GM12878 (cell line): ENCODE measurements around the gene ARID5B. TPM values are rescaled to one million over a fixed set of nuclear protein-coding genes. Genes with fewer than 3 reads are reported as not detected.

Experiments
- ATAC-seq: fragments of 200-7000 bp; cut with Tn5 transposase; 3 replicates; pipeline ENCODE4 v1.9.1; 2020; ENCODE audit warnings: mild to moderate bottlenecking, moderate library complexity
- BruUV-seq: library from RNA; stranded (reverse); fragments of 400-500 nt; replicated peaks from 2 replicates; lab custom pipeline; 2021; lab: Mats Ljungman, UMichigan
- CTCF ChIA-PET: fragments of 300-600 bp; sonication (Branson Sonifier 250); formaldehyde crosslinking; extraction: SDS; loops from one replicate; lab custom pipeline; 2021; ENCODE audit warnings: inconsistent platforms; lab: Yijun Ruan, JAX
- POLR2A ChIA-PET: fragments of 350-600 bp; formaldehyde crosslinking; extraction: SDS; loops from one replicate; lab custom pipeline; 2021; ENCODE audit warnings: inconsistent platforms; lab: Charles Lee
- RAD21 ChIA-PET: fragments of 300-600 bp; sonication (Branson Sonifier 250); formaldehyde crosslinking; loops from one replicate; lab custom pipeline; 2023; ENCODE audit warnings: antibody characterized with exemption; ENCODE audit not compliant: unreplicated experiment; lab: Charles Lee
- SMC1A ChIA-PET: fragments of 300-600 bp; sonication (Branson Sonifier 250); formaldehyde crosslinking; loops from one replicate; lab custom pipeline; 2023; ENCODE audit not compliant: unreplicated experiment, uncharacterized antibody; lab: Charles Lee
- DNase-seq: peaks from one replicate; pipeline ENCODE4 v3.0.0-alpha.2; 2011; ENCODE audit warnings: low read depth, low spot score
- FAIRE-seq: peaks from 3 replicates; lab custom pipeline; 2011; peaks lifted over from hg19 to GRCh38; lab: Jason Lieb, UNC
- H2AFZ ChIP-seq: 2 replicates; pipeline ENCODE4 v1.6.0; 2011; ENCODE audit warnings: low read depth, low read length, control low read depth; ENCODE audit not compliant: control insufficient read depth
- H3K27ac ChIP-seq: 2 replicates; pipeline ENCODE4 v1.5.1; 2011; ENCODE audit warnings: control low read depth; ENCODE audit not compliant: control insufficient read depth, insufficient read depth
- H3K27me3 ChIP-seq, 2 experiments: replicated peaks in 1 of 2; 2 replicates each; pipeline versions ENCODE4 v1.6.0 to v1.6.1; 2011; ENCODE audit warnings: low read length in 1 of 2; ENCODE audit not compliant: control insufficient read depth in 2 of 2, insufficient read depth in 2 of 2
- H3K36me3 ChIP-seq, 2 experiments: 2 replicates each; pipeline ENCODE4 v1.5.1; 2011; ENCODE audit warnings: low read length in 1 of 2; ENCODE audit not compliant: control insufficient read depth in 2 of 2, insufficient read depth in 2 of 2
- H3K4me1 ChIP-seq: 2 replicates; pipeline ENCODE4 v1.6.1; 2011; ENCODE audit warnings: mild to moderate bottlenecking, low read length, moderate library complexity, mixed read lengths; ENCODE audit not compliant: control insufficient read depth, insufficient read depth
- H3K4me2 ChIP-seq: 2 replicates; pipeline ENCODE4 v1.6.0; 2011; ENCODE audit warnings: control low read depth; ENCODE audit not compliant: control insufficient read depth, insufficient read depth
- H3K4me3 ChIP-seq: fragments of 200-600 bp; sonication (generic); 2 replicates; pipeline ENCODE4 v1.5.1; 2016
- H3K79me2 ChIP-seq: 2 replicates; pipeline ENCODE4 v1.6.0; 2011; ENCODE audit warnings: low read length; ENCODE audit not compliant: control insufficient read depth, insufficient read depth
- H3K9ac ChIP-seq: 2 replicates; pipeline ENCODE4 v1.8.0; 2011; ENCODE audit warnings: low read length, control low read depth, mixed read lengths; ENCODE audit not compliant: control insufficient read depth, insufficient read depth
- H3K9me3 ChIP-seq: replicated peaks from 3 replicates; pipeline ENCODE4 v1.5.1; 2011; ENCODE audit warnings: mild to moderate bottlenecking, low read length; ENCODE audit not compliant: control insufficient read depth, insufficient read depth
- H4K20me1 ChIP-seq: 2 replicates; pipeline ENCODE4 v1.6.0; 2011; ENCODE audit not compliant: control insufficient read depth, insufficient read depth
- CHD1 ChIP-seq: IDR thresholded peaks from 2 replicates; pipeline ENCODE4 v1.6.1; 2012; ENCODE audit warnings: low read depth, low read length, improper control_type of control experiment
- CREB1 ChIP-seq: IDR thresholded peaks from 2 replicates; pipeline ENCODE4 v1.6.1; 2012; ENCODE audit warnings: low read depth, mild to moderate bottlenecking, inconsistent platforms
- EP300 ChIP-seq, 2 experiments: fragments of 150-350 bp in 1 of 2; IDR thresholded peaks; 2 replicates each; pipeline ENCODE4 v1.6.1; 2011 to 2012; ENCODE audit warnings: low read depth in 2 of 2, low read length in 2 of 2, borderline replicate concordance in 1 of 2, improper control_type of control experiment in 1 of 2, inconsistent platforms in 1 of 2; ENCODE audit not compliant: control insufficient read depth in 1 of 2
- POU2F2 ChIP-seq: IDR thresholded peaks from 3 replicates; pipeline ENCODE4 v1.6.1; 2011; ENCODE audit warnings: low read depth, mild to moderate bottlenecking, low read length, borderline replicate concordance
- RBBP5 ChIP-seq: fragments of 200-600 bp; sonication (generic); conservative IDR thresholded peaks from 2 replicates; pipeline ENCODE4 v1.6.1; 2016
- RELA ChIP-seq: fragments of 450-650 bp; IDR thresholded peaks from 2 replicates; pipeline ENCODE4 v1.8.0; 2014; ENCODE audit warnings: borderline replicate concordance; ENCODE audit not compliant: partially characterized antibody
- SMC3 ChIP-seq: IDR thresholded peaks from 2 replicates; pipeline ENCODE4 v1.6.1; 2011; ENCODE audit warnings: low read length, improper control_type of control experiment, borderline replicate concordance
- SP1 ChIP-seq: IDR thresholded peaks from one replicate; pipeline ENCODE4 v1.6.1; 2011; ENCODE audit warnings: low read depth, low read length
- WGBS: methylation state at CpG from one replicate; pipeline ENCODE4 v1.1.6; 2016; ENCODE audit warnings: low lambda C conversion rate; ENCODE audit not compliant: insufficient replicate concordance, insufficient coverage; ENCODE audit errors: missing lambda C conversion rate; 5-methylcytosine and 5-hydroxymethylcytosine counted together
- in situ Hi-C: fragments of 300-500 bp; cut with MboI; formaldehyde crosslinking; loops from 9 replicates; pipeline ENCODE4 v1.14.3; 2018; ENCODE audit warnings: mixed read lengths
- intact Hi-C: fragments of 100-400 bp; cut with micrococcal nuclease; formaldehyde crosslinking; loops from one replicate; pipeline ENCODE4 v1.14.2; 2022; ENCODE audit not compliant: unreplicated experiment
- polyA plus RNA-seq, 11 experiments: library from polyadenylated mRNA; depleted of rRNA in 4 of 11; unstranded in 6 of 11; stranded (reverse) in 5 of 11; fragments of >200 nt; fragmentation: Nextera tagmentation in 4 of 11; fragmentation: Illumina TruSeq in 1 of 11; extraction: Ambion mirVana in 4 of 11; extraction: Trizol in 1 of 11; gene quantifications; 1 replicate in 1 of 11; 2 replicates in 10 of 11; pipeline versions ENCODE4 v1.2.1 to v1.2.3, GENCODE V29; 2011 to 2016; ENCODE audit warnings: inconsistent platforms in 2 of 11, missing spikeins in 2 of 11, low read depth in 1 of 11
- total RNA-seq, 4 experiments: library from RNA; depleted of rRNA in 3 of 4; stranded (reverse); fragments of >200 nt in 3 of 4; fragmentation: Illumina TruSeq in 1 of 4; extraction: Trizol in 1 of 4; gene quantifications; 2 replicates each; pipeline versions ENCODE4 v1.2.1 to v1.2.3, GENCODE V29; 2013 to 2021
- TF ChIP-seq, protein P1 (sequence below): IDR thresholded peaks from 2 replicates; pipeline ENCODE4 v1.6.1; 2011; ENCODE audit warnings: low read depth, mild to moderate bottlenecking, low read length, moderate library complexity, borderline replicate concordance; ENCODE audit errors: extremely low read depth
- TF ChIP-seq, protein P2 (sequence below): fragments of 450-650 bp; IDR thresholded peaks from 2 replicates; pipeline ENCODE4 v1.6.1; 2017; ENCODE audit warnings: borderline replicate concordance
- TF ChIP-seq, protein P3 (sequence below): IDR thresholded peaks from 2 replicates; pipeline ENCODE4 v1.6.1; 2011; ENCODE audit warnings: low read depth, low read length, improper control_type of control experiment, borderline replicate concordance
- TF ChIP-seq, protein P4 (sequence below): fragments of 450-650 bp; IDR thresholded peaks from 2 replicates; pipeline ENCODE4 v1.6.1; 2014; ENCODE audit warnings: mild to moderate bottlenecking

ARID5B gene
- total and polyA plus RNA-seq, 10 of the 15 experiments (the other 5 are each of a cell fraction or from before 2014, with no cell fraction given) = 2.7 to 8.5 (median 6.1) TPM

DNA sequence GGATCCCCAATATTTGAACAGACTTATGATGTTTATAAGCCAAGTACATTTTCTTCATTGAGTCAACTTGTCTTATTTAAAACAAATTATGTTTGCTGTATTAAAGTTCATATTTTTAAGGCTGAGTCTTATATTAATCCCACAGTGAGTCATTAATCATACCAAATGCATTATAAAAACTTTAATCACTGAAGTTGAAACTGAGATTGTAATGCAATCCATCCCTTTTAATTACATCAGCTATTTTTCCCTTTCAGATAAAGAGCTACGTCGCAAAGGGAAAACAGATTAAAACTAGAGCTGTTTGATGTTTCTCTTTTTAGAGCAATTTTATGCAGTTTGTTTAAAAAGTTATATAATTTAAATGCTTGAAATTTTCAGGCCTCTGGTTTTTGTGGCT lies 183.0 kb downstream of the ARID5B start:
- ATAC-seq = no peak
- BruUV-seq = no TSS peak
- Histone ChIP-seq H3K4me2 (no peak overlapping the region), H3K4me3 (no peak overlapping the region), H3K4me1 (peaks cover 52% of the 10 kb centered on the region), H3K79me2 (peaks cover 13% of the 10 kb centered on the region), H4K20me1 (no peaks in the 10 kb centered on the region), H3K9me3 (no peaks in the 10 kb centered on the region)
- ChIA-PET POLR2A (no interaction called here), SMC1A (interaction anchor here (1.2 kb wide), 2 partner anchors 35 to 61 kb away, joined by 3 read pairs; no protein-coding TSS in a partner anchor)
- DNase-seq = no peak
- WGBS = 100% methylated on average over 2 of the region's 2 CpGs
- TF ChIP-seq CHD1 (no peak), RELA (no peak), RBBP5 (no peak), EP300 (IDR thresholded peaks at IDR 0.05; ENCODE audit: borderline replicate concordance in 1 of 2, control insufficient read depth in 1 of 2, low read depth in 2 of 2, low read length in 2 of 2) (no peak), SP1 (no peak), POU2F2 (no peak), SMC3 (no peak), CREB1 (no peak)
- TF ChIP-seq, protein P1, sequence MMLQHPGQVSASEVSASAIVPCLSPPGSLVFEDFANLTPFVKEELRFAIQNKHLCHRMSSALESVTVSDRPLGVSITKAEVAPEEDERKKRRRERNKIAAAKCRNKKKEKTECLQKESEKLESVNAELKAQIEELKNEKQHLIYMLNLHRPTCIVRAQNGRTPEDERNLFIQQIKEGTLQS = no peak
- TF ChIP-seq, protein P2, sequence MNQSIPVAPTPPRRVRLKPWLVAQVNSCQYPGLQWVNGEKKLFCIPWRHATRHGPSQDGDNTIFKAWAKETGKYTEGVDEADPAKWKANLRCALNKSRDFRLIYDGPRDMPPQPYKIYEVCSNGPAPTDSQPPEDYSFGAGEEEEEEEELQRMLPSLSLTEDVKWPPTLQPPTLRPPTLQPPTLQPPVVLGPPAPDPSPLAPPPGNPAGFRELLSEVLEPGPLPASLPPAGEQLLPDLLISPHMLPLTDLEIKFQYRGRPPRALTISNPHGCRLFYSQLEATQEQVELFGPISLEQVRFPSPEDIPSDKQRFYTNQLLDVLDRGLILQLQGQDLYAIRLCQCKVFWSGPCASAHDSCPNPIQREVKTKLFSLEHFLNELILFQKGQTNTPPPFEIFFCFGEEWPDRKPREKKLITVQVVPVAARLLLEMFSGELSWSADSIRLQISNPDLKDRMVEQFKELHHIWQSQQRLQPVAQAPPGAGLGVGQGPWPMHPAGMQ = no peak
- TF ChIP-seq, protein P3, sequence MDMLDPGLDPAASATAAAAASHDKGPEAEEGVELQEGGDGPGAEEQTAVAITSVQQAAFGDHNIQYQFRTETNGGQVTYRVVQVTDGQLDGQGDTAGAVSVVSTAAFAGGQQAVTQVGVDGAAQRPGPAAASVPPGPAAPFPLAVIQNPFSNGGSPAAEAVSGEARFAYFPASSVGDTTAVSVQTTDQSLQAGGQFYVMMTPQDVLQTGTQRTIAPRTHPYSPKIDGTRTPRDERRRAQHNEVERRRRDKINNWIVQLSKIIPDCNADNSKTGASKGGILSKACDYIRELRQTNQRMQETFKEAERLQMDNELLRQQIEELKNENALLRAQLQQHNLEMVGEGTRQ = no peak
- TF ChIP-seq, protein P4, sequence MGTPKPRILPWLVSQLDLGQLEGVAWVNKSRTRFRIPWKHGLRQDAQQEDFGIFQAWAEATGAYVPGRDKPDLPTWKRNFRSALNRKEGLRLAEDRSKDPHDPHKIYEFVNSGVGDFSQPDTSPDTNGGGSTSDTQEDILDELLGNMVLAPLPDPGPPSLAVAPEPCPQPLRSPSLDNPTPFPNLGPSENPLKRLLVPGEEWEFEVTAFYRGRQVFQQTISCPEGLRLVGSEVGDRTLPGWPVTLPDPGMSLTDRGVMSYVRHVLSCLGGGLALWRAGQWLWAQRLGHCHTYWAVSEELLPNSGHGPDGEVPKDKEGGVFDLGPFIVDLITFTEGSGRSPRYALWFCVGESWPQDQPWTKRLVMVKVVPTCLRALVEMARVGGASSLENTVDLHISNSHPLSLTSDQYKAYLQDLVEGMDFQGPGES = no peak
- TF ChIP-seq, all 136 proteins: peak for 0
- in situ Hi-C loops = no loop called here
- RAD21 ChIA-PET = no interaction called here
- H2AFZ ChIP-seq = no peak overlapping the region
- CTCF ChIA-PET = no interaction called here
- H3K27me3 ChIP-seq = no peaks in the 10 kb centered on the region
- no peak overlapping the region for H3K9ac ChIP-seq
- H3K27ac ChIP-seq = no peak overlapping the region
- FAIRE-seq = no peak
- H3K36me3 ChIP-seq = peaks cover 1 to 9% of the 10 kb centered on the region in 2 experiments; a peak in 2 of 4 replicates
- intact Hi-C loops = no loop called here
